Smooth muscle cell (in vitro differentiated cells): ENCODE results near the gene TRIM2. TPM values are rescaled to one million over a fixed set of nuclear protein-coding genes. Genes with fewer than 3 reads are reported as not detected.
A peak's percentile ranks its signal among the peaks of the same experiment; 100 is the strongest.

Experiments used
- DNase-seq: peaks from one replicate; lab custom pipeline; 2025; ENCODE audit not compliant: unreplicated experiment; lab: John Stamatoyannopoulos, UW
- H2AFZ ChIP-seq: fragments of 200-600 bp; sonication (generic); 2 replicates; pipeline ENCODE4 v1.6.0; 2016; ENCODE audit warnings: antibody characterized with exemption, low read depth, mild to moderate bottlenecking
- H3F3A ChIP-seq: fragments of 200-600 bp; sonication (generic); 2 replicates; pipeline ENCODE4 v1.6.0; 2017; ENCODE audit warnings: antibody characterized with exemption, low read depth
- H3K27ac ChIP-seq: fragments of 200-600 bp; sonication (generic); 2 replicates; pipeline ENCODE4 v1.5.1; 2016; ENCODE audit warnings: low read depth, mild to moderate bottlenecking
- H3K27me3 ChIP-seq: fragments of 200-600 bp; sonication (generic); 2 replicates; pipeline ENCODE4 v1.6.1; 2016; ENCODE audit warnings: low read depth, mild to moderate bottlenecking
- H3K36me3 ChIP-seq: fragments of 200-600 bp; sonication (generic); 2 replicates; pipeline ENCODE4 v1.5.1; 2016; ENCODE audit warnings: low read depth
- H3K4me1 ChIP-seq: fragments of 200-600 bp; sonication (generic); 2 replicates; pipeline ENCODE4 v1.5.1; 2016; ENCODE audit warnings: low read depth
- H3K4me2 ChIP-seq: fragments of 200-600 bp; sonication (generic); 2 replicates; pipeline ENCODE4 v1.6.0; 2016; ENCODE audit warnings: mild to moderate bottlenecking
- H3K4me3 ChIP-seq: fragments of 200-600 bp; sonication (generic); 2 replicates; pipeline ENCODE4 v1.5.1; 2016; ENCODE audit warnings: mild to moderate bottlenecking
- H3K79me2 ChIP-seq: fragments of 200-600 bp; sonication (generic); 2 replicates; pipeline ENCODE4 v1.6.0; 2016; ENCODE audit warnings: low read depth, mild to moderate bottlenecking
- H3K9ac ChIP-seq: fragments of 200-600 bp; sonication (generic); 2 replicates; pipeline ENCODE4 v1.6.0; 2016; ENCODE audit warnings: low read depth
- H3K9me3 ChIP-seq: fragments of 200-600 bp; sonication (generic); replicated peaks from 2 replicates; pipeline ENCODE4 v1.5.1; 2016; ENCODE audit warnings: low read depth
- H4K20me1 ChIP-seq: fragments of 200-600 bp; sonication (generic); 2 replicates; pipeline ENCODE4 v1.6.0; 2016; ENCODE audit warnings: low read depth
- WGBS: methylation state at CpG from one replicate; pipeline ENCODE4 v1.1.7; 2016; ENCODE audit warnings: low lambda C conversion rate; 5-methylcytosine and 5-hydroxymethylcytosine counted together
- polyA plus RNA-seq: library from polyadenylated mRNA; unstranded; fragments of >200 nt; fragmentation: Nextera tagmentation; extraction: Ambion mirVana; gene quantifications from 2 replicates; pipeline ENCODE4 v1.2.1, GENCODE V29; 2016
- total RNA-seq: library from RNA; depleted of rRNA; stranded (reverse); fragments of >200 nt; gene quantifications from 2 replicates; pipeline ENCODE4 v1.2.3, GENCODE V29; 2014
- TF ChIP-seq, protein P1 (sequence below): fragments of 200-600 bp; sonication (generic); IDR thresholded peaks from 2 replicates; pipeline ENCODE4 v1.5.1; 2017; ENCODE audit warnings: borderline replicate concordance, mild to moderate bottlenecking, antibody characterized with exemption; ENCODE audit not compliant: insufficient read depth, poor library complexity, severe bottlenecking

Gene TRIM2
- total and polyA plus RNA-seq, 2 experiments from 2014 or later: 9.1 to 33.4 TPM

DNA sequence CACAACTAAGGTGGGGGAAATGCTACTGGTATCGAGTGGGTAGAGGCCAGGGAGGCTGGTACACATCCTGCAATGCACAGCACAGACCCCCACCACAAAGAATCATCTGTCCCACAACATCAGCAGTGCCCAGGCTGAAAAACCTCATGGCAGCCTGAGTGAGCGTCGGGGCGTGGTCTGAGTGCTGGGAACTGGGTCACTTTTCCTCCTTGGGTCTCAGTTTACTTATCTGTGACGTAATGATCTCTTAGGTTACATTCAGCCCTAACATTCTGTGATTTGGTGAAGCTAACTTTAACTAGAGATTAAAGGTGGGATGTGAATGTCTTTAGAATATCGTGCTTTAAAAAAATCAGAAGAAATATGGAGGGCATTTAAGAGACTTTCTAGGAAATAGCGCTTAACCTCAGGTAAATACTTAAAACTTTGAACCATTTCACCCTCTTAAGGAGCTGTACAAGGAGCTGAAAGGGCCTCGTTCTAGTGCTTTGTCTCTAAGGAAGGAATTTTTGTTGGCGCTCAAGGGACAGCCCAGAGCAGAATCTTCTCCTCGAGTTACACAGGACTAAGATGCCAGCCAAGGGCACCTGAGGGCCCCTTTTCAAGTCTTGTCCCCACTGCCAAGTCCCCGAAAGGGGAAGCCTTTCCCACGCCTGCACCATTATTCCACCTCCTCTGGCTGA, 18.1 kb upstream of the TRIM2 start:
- DNase-seq: no peak
- TF ChIP-seq, protein P1, sequence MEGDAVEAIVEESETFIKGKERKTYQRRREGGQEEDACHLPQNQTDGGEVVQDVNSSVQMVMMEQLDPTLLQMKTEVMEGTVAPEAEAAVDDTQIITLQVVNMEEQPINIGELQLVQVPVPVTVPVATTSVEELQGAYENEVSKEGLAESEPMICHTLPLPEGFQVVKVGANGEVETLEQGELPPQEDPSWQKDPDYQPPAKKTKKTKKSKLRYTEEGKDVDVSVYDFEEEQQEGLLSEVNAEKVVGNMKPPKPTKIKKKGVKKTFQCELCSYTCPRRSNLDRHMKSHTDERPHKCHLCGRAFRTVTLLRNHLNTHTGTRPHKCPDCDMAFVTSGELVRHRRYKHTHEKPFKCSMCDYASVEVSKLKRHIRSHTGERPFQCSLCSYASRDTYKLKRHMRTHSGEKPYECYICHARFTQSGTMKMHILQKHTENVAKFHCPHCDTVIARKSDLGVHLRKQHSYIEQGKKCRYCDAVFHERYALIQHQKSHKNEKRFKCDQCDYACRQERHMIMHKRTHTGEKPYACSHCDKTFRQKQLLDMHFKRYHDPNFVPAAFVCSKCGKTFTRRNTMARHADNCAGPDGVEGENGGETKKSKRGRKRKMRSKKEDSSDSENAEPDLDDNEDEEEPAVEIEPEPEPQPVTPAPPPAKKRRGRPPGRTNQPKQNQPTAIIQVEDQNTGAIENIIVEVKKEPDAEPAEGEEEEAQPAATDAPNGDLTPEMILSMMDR: no peak
- Histone ChIP-seq H3K4me3 (no peak overlapping the region), H3K27me3 (no peaks in the 10 kb centered on the region), H3K27ac (no peak overlapping the region), H3K9ac (no peak overlapping the region), H2AFZ (no peak overlapping the region), H3K4me1 (peaks cover 5% of the 10 kb centered on the region), H4K20me1 (no peaks in the 10 kb centered on the region), H3F3A (no peaks in the 10 kb centered on the region), H3K36me3 (no peaks in the 10 kb centered on the region), H3K9me3 (no peaks in the 10 kb centered on the region), H3K79me2 (no peaks in the 10 kb centered on the region), H3K4me2 (no peak overlapping the region)
- WGBS: 90% methylated on average over 12 of the region's 12 CpGs

DNA sequence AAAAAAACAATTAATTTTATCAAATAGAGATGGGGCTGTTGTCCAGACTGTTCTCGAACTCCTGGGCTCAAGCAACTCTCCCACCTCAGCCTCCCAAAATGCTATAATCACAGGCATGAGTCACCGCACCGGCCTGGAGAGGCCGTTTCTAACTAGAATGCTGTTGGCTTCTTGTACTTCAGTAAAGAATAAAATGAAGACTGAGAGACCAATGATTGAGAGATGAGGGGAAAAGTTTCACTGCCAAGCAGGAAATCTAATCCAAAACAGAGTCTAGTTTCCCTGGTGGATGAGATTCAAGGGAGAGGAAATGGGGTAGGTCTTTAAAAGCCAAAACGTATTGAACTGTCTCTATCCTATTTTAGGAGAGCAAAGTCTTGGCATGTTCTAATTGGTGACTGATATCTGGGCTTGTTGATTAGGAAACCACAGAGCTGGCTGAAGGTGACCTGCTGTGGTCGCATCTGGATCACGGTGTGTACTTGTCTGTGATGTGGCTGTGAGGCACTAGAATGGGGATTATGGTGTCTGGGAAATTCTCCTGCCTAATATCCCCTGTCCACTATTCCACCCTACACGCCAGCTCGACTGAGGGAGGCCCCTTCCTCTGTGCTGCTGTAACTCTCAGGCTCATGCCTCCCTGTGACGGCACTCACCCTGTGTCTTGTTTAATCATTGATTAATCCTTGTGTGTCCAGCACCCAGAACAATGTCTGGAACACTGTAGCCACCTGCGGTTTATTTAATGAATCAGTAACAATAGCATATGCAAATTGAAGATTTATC, 15.0 kb upstream of the TRIM2 start:
- DNase-seq: no peak
- peak overlapping the region; percentile 18 for H3K4me2 ChIP-seq

DNA sequence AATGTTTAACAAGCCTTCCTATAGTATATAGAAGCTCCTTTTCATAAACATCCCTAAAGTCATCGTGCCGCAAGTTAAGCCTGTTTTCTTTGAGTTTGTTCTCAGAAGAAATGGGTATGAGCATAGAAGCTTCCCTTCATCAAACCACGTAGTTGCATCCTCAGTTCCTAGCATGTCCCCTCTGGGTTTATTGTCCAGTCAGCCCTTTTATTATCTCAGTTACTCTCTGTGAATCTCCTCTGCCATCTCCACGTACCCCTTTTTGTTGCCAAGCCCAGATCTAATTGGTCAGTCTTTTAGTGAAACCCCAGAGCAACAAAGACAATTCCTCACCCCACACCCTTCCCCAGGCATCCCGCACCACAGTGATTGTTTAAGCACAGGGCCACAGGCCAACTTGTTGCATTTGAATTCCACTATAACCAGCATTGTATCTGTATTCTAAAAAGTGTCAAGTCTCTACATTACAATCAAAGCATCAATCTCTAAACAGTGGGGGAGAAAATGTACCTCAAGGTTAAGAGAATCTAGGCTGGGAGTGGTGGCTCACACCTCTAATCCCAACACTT, 12.4 kb upstream of the TRIM2 start:
- WGBS: 61% methylated on average over 5 of the region's 5 CpGs
- TF ChIP-seq, protein P1: no peak
- Histone ChIP-seq H3K79me2 (no peaks in the 10 kb centered on the region), H3K9me3 (no peaks in the 10 kb centered on the region), H3K27ac (no peak overlapping the region), H4K20me1 (no peaks in the 10 kb centered on the region), H3F3A (no peaks in the 10 kb centered on the region), H3K4me3 (no peak overlapping the region), H3K27me3 (no peaks in the 10 kb centered on the region), H3K36me3 (no peaks in the 10 kb centered on the region), H3K4me2 (no peak overlapping the region), H3K4me1 (peaks cover 5% of the 10 kb centered on the region), H2AFZ (no peak overlapping the region), H3K9ac (no peak overlapping the region)
- no peak for DNase-seq

More for the DNA sequence above, 15.0 kb upstream of the TRIM2 start:
- Histone ChIP-seq H3K9me3 (no peaks in the 10 kb centered on the region), H3K79me2 (no peaks in the 10 kb centered on the region), H3F3A (no peaks in the 10 kb centered on the region), H2AFZ (no peak overlapping the region), H3K27me3 (no peaks in the 10 kb centered on the region), H3K27ac (peak overlapping the region; percentile 55), H3K4me1 (peaks cover 5% of the 10 kb centered on the region), H3K9ac (no peak overlapping the region), H3K4me3 (no peak overlapping the region), H4K20me1 (no peaks in the 10 kb centered on the region), H3K36me3 (no peaks in the 10 kb centered on the region)
- TF ChIP-seq, protein P1: no peak
- WGBS: 26% methylated on average over 11 of the region's 11 CpGs
